HG02571 (cell line): ENCODE data around the gene LIN7B.
"Not testable (repeated sequence)": the region's sequence is repeated elsewhere in the genome, so short reads cannot be mapped to it uniquely, and the experiment has no call there.

ENCODE experiments used
- ATAC-seq: cut with Tn5 transposase; IDR thresholded peaks from one replicate; pipeline ENCODE4 v1.9.1; 2021; ENCODE audit warnings: mild to moderate bottlenecking, moderate library complexity; ENCODE audit not compliant: unreplicated experiment

Gene LIN7B

GRCh38 chr19:49118565-49119410 lies 4.6 kb downstream of the LIN7B start, which contains the start of gene C19orf73:
TSS of gene C19orf73 (minus strand) at chr19:49119143. CDS start at chr19:49119022, 121 bp downstream.
- ATAC-seq, result peak; percentile 72

GRCh38 chr19:49119411-49120324 lies 5.5 kb downstream of the LIN7B start, which contains the start of gene PPFIA3:
TSS of gene PPFIA3 (plus strand) at chr19:49119544. CDS start at chr19:49127874, 8,330 bp downstream.
- no peak for ATAC-seq

DNA sequence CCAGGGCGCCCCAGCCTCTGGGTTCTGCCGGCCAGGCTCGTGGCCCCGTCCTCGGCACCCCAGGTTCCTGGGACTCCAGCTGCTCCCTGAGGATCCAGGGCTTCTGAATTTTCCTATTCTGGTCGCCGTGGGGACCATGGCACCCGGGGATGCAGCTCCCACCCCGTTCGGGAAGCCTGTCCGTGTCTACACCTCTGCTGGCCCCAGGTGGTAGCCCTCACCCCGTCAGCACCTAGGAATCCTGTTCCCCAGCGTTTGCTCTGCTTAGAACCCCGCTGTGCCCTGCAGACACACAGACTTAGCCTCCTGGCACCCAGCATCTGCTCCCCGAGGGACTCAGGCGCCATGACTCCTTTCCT lies 6.1 kb downstream of the LIN7B start:
- ATAC-seq, result no peak

DNA sequence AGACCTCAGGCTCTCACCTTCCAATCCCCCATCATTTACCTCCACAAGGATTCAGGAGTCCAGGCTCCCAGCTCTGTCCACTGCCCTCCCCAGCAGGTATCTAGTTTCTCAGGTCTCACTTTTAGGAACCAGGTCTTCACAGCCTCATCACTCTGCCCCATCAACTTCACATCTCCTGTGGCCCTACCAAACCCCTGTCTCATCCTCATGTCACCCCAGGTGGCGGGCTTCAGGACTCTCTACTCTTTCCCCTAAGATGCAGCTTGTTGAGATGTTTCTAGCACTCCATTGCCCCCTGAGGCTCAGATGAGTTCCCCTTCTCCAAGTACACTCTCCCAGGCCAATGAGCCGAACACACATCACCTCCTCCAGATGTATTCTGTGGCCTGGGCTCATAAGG lies 6.7 kb downstream of the LIN7B start:
- no peak for ATAC-seq

DNA sequence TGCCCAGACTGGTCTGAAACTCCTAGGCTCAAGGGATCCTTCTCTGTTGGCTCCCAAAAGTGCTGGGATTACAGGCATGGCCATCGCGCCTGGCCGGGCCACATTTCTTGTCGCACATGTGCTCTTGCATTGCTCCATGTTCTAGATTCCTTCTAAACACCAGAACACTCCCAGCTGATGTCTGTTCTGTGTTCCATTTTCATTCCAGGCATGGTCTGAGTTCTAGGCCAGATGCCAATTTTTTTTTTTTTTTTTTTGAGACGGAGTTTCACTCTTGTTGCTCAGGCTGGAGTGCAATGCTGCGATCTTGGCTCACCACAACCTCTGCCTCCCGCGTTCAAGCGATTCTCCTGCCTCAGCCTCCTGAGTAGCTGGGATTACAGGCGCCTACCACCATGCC lies 7.7 kb downstream of the LIN7B start:
- not testable (repeated sequence) for ATAC-seq

- ATAC-seq, result not testable (repeated sequence)
Observed at GRCh38 chr19:49123285-49123684, 9.1 kb downstream of the LIN7B start.

GRCh38 chr19:49125025-49125731 lies 11.0 kb downstream of the LIN7B start:
- ATAC-seq, result no peak

- ATAC-seq, result no peak
Observed at GRCh38 chr19:49126575-49126974, 12.4 kb downstream of the LIN7B start.

GRCh38 chr19:49127225-49127624 lies 13.1 kb downstream of the LIN7B start:
- not testable (repeated sequence) for ATAC-seq

DNA sequence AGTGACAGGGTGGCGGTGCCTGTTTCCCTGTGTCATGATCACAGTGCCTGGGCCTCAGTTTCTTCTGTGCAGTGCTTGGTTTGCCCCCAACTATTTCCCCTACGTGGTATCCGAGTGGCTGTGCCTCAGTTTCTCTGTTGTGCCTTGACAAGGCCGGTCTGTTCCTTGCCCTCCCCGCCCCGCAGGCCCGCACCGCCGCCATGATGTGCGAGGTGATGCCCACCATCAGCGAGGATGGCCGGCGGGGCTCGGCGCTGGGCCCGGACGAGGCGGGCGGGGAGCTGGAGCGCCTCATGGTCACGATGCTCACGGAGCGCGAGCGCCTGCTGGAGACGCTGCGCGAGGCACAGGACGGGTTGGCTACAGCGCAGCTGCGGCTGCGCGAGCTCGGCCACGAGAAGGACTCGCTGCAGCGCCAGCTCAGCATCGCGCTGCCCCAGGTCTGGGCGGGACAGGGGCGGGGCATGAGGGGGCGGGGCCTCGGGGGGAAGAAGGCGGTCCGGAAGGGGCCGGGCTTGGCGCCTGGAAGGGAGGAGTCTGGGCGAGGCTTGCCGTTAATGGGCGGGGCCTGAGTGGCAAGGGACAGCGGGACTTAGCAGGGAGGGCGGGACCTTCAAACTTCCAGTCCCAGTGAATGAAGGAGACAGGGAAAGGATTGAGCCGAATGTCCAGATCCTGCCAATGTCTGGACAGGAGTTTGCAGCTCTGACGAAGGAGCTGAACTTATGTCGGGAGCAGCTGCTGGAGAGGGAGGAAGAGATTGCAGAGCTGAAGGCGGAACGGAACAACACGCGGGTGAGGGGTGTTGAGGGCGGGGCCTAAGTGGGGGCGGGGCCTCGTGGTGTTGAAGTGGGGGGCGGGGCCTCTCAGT lies 13.7 kb downstream of the LIN7B start:
- ATAC-seq, result peak; percentile 85

DNA sequence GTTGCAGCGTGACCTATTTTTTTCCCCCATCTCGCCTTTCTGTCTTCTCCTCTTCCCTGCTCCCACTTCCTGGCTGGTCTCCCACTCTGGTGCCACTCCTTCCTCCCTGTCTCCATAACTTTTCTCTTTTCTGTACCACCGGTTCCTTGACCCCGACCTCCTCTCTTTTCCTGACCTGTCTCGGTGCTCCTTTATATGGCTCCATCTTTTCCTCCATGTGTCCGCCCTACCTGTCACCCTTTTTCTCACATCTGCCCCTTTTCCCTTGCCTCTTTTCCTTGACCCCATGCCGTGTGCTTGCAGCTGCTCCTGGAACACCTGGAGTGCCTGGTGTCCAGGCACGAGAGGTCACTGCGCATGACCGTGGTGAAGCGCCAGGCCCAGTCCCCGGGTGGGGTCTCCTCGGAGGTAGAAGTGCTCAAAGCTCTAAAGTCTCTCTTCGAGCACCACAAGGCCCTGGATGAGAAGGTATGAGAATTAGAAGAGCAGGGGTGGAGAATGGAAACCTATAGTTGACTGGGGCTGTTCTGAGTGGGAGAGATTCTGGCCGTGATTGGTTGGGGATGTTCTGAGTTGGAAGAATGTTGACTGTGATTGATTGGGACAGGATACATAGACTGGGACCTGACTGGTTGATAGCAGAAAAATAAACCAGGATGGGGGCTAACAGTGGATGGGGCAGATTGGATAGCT lies 14.5 kb downstream of the LIN7B start:
- ATAC-seq, result no peak

DNA sequence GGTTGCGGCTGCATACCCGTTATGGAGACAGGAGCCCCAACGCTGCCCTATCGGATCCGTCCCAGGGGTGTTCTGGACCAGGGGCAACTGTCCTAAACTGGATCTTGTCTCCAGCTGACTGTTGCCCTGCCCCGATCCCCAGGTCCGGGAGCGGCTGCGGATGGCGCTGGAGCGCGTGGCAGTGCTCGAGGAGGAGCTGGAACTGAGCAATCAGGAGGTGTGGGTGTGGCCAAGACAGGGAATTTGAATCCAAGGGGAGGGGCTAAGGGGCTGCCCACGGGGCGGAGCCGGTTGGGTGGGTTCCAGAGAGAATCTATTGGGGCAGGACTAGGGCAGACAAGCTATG lies 15.0 kb downstream of the LIN7B start:
- no peak for ATAC-seq

DNA sequence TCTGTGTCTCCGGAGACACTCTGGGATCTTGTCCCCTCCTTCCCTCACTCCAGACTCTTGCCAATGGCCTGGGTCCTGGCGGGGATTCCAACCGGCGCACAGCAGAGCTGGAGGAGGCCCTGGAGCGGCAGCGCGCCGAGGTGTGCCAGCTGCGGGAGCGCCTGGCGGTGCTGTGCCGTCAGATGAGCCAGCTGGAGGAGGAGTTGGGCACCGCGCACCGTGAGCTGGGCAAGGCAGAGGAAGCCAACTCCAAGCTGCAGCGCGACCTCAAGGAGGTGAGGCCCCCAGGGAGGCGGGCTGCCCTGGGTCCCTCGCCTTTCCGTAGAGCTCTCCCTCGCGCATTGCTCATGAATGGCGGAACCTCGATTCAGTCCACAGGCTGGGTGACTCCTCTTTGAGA lies 16.2 kb downstream of the LIN7B start:
- ATAC-seq, result no peak

DNA sequence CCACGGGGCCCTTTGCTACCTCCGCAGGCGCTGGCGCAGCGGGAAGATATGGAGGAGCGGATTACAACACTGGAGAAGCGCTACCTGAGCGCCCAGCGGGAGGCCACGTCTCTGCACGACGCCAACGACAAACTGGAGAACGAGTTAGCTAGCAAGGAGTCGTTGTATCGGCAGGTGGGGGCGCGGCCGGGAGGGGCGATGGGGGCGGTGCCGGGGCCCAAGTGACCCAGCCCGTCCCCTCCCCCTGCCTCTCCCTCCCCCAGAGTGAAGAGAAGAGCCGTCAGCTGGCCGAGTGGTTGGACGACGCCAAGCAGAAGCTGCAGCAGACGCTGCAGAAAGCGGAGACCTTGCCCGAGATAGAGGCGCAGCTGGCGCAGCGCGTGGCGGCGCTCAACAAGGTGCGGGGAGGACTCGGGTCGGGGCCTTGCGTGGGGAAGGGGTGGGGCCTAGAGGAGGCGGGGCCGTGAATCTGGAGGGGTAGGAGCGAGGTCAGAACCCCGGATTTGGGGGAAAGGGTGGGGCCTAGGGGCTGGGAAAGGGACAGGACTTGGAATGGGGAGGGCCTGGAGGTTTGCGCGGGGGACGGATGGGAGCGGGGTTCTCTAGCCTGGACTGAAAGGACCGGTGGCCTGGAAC lies 18.9 kb downstream of the LIN7B start:
- ATAC-seq, result no peak

DNA sequence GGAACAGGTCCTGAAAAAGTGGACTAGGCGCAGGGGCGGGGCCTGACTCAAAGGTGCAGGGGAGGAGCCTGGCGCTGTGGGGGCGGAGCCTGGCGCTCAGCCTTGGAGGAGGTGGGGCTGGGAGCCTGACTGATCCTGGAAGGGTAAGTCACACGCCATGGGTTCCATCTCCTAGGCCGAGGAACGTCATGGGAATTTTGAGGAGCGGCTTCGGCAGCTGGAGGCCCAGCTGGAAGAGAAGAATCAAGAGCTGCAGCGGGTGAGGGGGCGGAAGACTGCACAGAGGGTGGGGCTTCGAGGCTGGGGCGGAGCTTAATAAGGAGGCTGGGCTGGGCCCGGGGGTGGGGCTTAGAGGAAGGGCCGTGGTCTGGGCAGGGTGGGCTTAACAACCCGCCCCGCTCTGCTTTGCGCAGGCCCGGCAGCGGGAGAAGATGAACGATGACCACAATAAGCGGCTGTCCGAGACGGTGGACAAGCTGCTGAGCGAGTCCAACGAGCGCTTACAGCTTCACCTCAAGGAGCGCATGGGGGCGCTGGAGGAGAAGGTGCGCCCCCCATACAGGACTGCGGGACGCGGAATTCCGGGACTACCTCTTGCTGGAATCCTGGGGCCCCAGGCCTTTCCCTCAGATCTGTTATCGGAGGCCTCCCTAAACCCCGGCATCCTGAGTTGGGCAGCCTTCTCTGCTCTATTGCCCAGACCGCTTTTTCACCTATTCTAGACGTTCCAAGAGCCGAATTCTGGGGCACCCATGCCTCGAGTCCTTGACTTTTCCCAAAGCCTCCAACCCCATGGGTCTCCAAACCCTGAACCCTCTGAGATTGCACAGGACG lies 19.7 kb downstream of the LIN7B start:
- no peak for ATAC-seq

DNA sequence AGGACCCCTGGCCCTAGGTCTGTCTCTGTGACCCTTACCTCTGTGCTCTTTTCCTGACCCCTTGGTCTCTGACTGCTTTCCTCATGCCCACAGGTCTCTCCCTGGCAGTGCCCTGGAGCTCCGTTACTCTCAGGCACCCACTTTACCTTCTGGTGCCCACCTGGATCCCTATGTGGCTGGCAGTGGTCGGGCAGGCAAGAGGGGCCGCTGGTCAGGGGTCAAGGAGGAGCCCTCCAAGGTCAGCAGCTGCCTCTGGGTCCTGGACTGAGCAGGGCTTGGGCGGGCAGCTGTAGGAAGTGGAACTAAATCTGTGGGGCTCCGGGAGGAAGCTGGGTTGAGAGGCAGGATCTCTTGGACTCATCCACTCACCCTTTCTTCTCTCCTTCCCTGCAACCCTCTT lies 21.5 kb downstream of the LIN7B start:
- no peak for ATAC-seq

- ATAC-seq, result no peak
Observed at GRCh38 chr19:49136771-49137171, 22.6 kb downstream of the LIN7B start.

- no peak for ATAC-seq
Observed at GRCh38 chr19:49140951-49141350, 26.8 kb downstream of the LIN7B start.
